Neural cell (in vitro differentiated cells): ENCODE measurements around the gene MEGF6. TPM values are rescaled to one million over a fixed set of nuclear protein-coding genes. Genes with fewer than 3 reads are reported as not detected.

Experiments used
- H2AFZ ChIP-seq: fragments of 200-600, 300-800 bp; sonication (generic), shearing (Covaris generic); 2 replicates; pipeline ENCODE4 v1.6.0; 2014; ENCODE audit warnings: low read depth, mild to moderate bottlenecking, antibody characterized with exemption, low read length, moderate library complexity
- H3F3A ChIP-seq: fragments of 200-600 bp; shearing (Covaris generic); 2 replicates; pipeline ENCODE4 v1.6.1; 2016; ENCODE audit warnings: mild to moderate bottlenecking, moderate library complexity, mixed read lengths, antibody characterized with exemption, low read length; ENCODE audit not compliant: insufficient read depth, poor library complexity, severe bottlenecking
- H3K27ac ChIP-seq: fragments of 200-600, 300-800 bp; sonication (generic), shearing (Covaris generic); 2 replicates; pipeline ENCODE4 v1.5.1; 2014; ENCODE audit warnings: mild to moderate bottlenecking, low read length, moderate library complexity
- H3K27me3 ChIP-seq: fragments of 300-800, 200-600 bp; sonication (generic), shearing (Covaris generic); 2 replicates; pipeline ENCODE4 v1.6.0; 2014; ENCODE audit warnings: mild to moderate bottlenecking, low read depth, low read length, moderate library complexity; ENCODE audit not compliant: insufficient read depth
- H3K36me3 ChIP-seq: fragments of 300-800, 200-600 bp; sonication (generic), shearing (Covaris generic); 2 replicates; pipeline ENCODE4 v1.5.1; 2014; ENCODE audit warnings: mild to moderate bottlenecking, antibody characterized with exemption, low read length, moderate library complexity; ENCODE audit not compliant: insufficient read depth
- H3K4me2 ChIP-seq: fragments of 300-800, 200-600 bp; sonication (generic), shearing (Covaris generic); 2 replicates; pipeline ENCODE4 v1.6.0; 2014; ENCODE audit warnings: mild to moderate bottlenecking, low read length
- H3K4me3 ChIP-seq: fragments of 300-800, 200-600 bp; sonication (generic), shearing (Covaris generic); 2 replicates; pipeline ENCODE4 v1.5.1; 2014; ENCODE audit warnings: mild to moderate bottlenecking, low read length, moderate library complexity
- H3K79me2 ChIP-seq: fragments of 200-600 bp; shearing (Covaris generic); replicated peaks from 2 replicates; pipeline ENCODE4 v1.6.0; 2014; ENCODE audit warnings: mild to moderate bottlenecking, low read length, moderate library complexity; ENCODE audit not compliant: insufficient read depth
- H3K9ac ChIP-seq: fragments of 300-800, 200-600 bp; sonication (generic), shearing (Covaris generic); 2 replicates; pipeline ENCODE4 v1.6.1; 2016; ENCODE audit warnings: mild to moderate bottlenecking, low read length, mixed read lengths
- H3K9me2 ChIP-seq: fragments of 200-600 bp; shearing (Covaris generic); 2 replicates; pipeline ENCODE4 v1.6.1; 2016; ENCODE audit warnings: mild to moderate bottlenecking, low read length, mixed read lengths; ENCODE audit not compliant: insufficient read depth
- H3K9me3 ChIP-seq: fragments of 200-600, 300-800 bp; sonication (generic), shearing (Covaris generic); 2 replicates; pipeline ENCODE4 v1.6.1; 2016; ENCODE audit warnings: mild to moderate bottlenecking, mixed run types, low read length, moderate library complexity, mixed read lengths
- H4K20me1 ChIP-seq: fragments of 200-600 bp; shearing (Covaris generic); 2 replicates; pipeline ENCODE4 v1.6.1; 2016; ENCODE audit warnings: mild to moderate bottlenecking, mixed run types; ENCODE audit not compliant: insufficient read depth
- EP300 ChIP-seq: fragments of 450-650 bp; conservative IDR thresholded peaks from 2 replicates; pipeline ENCODE4 v1.6.1; 2014; ENCODE audit warnings: antibody characterized with exemption, mild to moderate bottlenecking, moderate library complexity; ENCODE audit not compliant: poor library complexity, severe bottlenecking
- EZH2 ChIP-seq: fragments of 200-600, 300-800 bp; shearing (Covaris generic), sonication (generic); IDR thresholded peaks from 2 replicates; pipeline ENCODE4 v1.6.1; 2014; ENCODE audit warnings: antibody characterized with exemption, low read length, borderline replicate concordance, mild to moderate bottlenecking; ENCODE audit not compliant: insufficient read depth, poor library complexity, severe bottlenecking
- MXI1 ChIP-seq: fragments of 450-650 bp; conservative IDR thresholded peaks from 2 replicates; pipeline ENCODE4 v1.6.1; 2014; ENCODE audit warnings: antibody characterized with exemption, mild to moderate bottlenecking; ENCODE audit not compliant: poor library complexity, severe bottlenecking
- POLR2AphosphoS5 ChIP-seq: IDR thresholded peaks from 2 replicates; pipeline ENCODE4 v1.6.1; 2012
- RAD21 ChIP-seq: fragments of 450-650 bp; conservative IDR thresholded peaks from 2 replicates; pipeline ENCODE4 v1.6.1; 2014; ENCODE audit warnings: antibody characterized with exemption, mild to moderate bottlenecking, moderate library complexity
- SMC3 ChIP-seq: fragments of 450-650 bp; conservative IDR thresholded peaks from 2 replicates; pipeline ENCODE4 v1.6.1; 2014; ENCODE audit warnings: antibody characterized with exemption, mild to moderate bottlenecking, moderate library complexity; ENCODE audit not compliant: poor library complexity
- TAF1 ChIP-seq: IDR thresholded peaks from 2 replicates; pipeline ENCODE4 v1.6.1; 2012; ENCODE audit warnings: low read depth
- polyA plus RNA-seq: library from polyadenylated mRNA; depleted of rRNA; stranded (reverse); fragments of >200 nt; gene quantifications from 2 replicates; pipeline ENCODE4 v1.2.3, GENCODE V29; 2014
- TF ChIP-seq, protein P1 (sequence below): fragments of 450-650 bp; IDR thresholded peaks from 2 replicates; pipeline ENCODE4 v1.5.1; 2014; ENCODE audit warnings: antibody characterized with exemption, mild to moderate bottlenecking, moderate library complexity; ENCODE audit not compliant: poor library complexity, severe bottlenecking
- TF ChIP-seq, protein P2 (sequence below): IDR thresholded peaks from 2 replicates; pipeline ENCODE4 v1.6.1; 2012; ENCODE audit warnings: borderline replicate concordance

Gene MEGF6
- polyA plus RNA-seq, 1 donor from 2014 or later, result 6.0 TPM

DNA sequence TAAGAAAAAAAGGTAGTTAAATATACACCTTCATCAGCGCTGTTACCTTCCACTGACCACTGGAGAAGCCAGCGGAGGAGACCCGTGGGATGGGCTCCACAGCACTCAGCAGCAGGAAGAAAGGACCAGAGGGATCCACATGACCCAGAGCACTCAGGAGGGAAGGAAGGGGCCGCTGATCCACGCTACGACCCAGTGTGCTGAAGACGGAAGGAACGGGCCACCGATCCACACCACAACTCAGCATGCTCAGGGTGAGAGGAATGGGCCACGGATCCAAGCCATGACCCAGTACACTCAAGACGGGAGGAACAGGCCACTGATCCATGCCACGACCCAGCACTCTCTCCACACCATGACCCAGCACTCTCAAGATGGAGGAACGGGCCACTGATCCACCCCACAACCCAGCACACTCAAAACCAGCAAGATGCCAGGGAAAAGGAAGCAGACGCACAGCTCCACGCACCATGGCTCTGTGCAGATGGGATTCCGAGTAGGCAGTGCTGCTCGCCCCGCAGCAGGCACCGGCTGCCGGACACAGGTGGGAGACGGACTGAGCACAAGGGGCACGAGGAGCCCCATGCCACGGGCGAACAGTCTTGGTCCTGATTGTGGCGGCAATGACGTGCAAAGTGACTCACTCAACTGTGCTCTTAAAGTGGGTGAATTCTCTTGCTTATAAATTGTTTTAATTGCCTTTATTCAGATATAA lies 29.9 kb upstream of the MEGF6 start:
- TF ChIP-seq, protein P1, sequence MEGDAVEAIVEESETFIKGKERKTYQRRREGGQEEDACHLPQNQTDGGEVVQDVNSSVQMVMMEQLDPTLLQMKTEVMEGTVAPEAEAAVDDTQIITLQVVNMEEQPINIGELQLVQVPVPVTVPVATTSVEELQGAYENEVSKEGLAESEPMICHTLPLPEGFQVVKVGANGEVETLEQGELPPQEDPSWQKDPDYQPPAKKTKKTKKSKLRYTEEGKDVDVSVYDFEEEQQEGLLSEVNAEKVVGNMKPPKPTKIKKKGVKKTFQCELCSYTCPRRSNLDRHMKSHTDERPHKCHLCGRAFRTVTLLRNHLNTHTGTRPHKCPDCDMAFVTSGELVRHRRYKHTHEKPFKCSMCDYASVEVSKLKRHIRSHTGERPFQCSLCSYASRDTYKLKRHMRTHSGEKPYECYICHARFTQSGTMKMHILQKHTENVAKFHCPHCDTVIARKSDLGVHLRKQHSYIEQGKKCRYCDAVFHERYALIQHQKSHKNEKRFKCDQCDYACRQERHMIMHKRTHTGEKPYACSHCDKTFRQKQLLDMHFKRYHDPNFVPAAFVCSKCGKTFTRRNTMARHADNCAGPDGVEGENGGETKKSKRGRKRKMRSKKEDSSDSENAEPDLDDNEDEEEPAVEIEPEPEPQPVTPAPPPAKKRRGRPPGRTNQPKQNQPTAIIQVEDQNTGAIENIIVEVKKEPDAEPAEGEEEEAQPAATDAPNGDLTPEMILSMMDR, result no peak
- TF ChIP-seq RAD21 (no peak), SMC3 (no peak), MXI1 (no peak), POLR2AphosphoS5 (no peak), TAF1 (no peak), EZH2 (no peak), EP300 (no peak)
- TF ChIP-seq, protein P2, sequence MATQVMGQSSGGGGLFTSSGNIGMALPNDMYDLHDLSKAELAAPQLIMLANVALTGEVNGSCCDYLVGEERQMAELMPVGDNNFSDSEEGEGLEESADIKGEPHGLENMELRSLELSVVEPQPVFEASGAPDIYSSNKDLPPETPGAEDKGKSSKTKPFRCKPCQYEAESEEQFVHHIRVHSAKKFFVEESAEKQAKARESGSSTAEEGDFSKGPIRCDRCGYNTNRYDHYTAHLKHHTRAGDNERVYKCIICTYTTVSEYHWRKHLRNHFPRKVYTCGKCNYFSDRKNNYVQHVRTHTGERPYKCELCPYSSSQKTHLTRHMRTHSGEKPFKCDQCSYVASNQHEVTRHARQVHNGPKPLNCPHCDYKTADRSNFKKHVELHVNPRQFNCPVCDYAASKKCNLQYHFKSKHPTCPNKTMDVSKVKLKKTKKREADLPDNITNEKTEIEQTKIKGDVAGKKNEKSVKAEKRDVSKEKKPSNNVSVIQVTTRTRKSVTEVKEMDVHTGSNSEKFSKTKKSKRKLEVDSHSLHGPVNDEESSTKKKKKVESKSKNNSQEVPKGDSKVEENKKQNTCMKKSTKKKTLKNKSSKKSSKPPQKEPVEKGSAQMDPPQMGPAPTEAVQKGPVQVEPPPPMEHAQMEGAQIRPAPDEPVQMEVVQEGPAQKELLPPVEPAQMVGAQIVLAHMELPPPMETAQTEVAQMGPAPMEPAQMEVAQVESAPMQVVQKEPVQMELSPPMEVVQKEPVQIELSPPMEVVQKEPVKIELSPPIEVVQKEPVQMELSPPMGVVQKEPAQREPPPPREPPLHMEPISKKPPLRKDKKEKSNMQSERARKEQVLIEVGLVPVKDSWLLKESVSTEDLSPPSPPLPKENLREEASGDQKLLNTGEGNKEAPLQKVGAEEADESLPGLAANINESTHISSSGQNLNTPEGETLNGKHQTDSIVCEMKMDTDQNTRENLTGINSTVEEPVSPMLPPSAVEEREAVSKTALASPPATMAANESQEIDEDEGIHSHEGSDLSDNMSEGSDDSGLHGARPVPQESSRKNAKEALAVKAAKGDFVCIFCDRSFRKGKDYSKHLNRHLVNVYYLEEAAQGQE, result no peak
- no peaks in the 10 kb centered on the region for H4K20me1 ChIP-seq
- peaks cover 7% of the 10 kb centered on the region for H3K36me3 ChIP-seq
- no peak overlapping the region for H2AFZ ChIP-seq
- no peaks in the 10 kb centered on the region for H3K27me3 ChIP-seq
- H3K4me2 ChIP-seq, result no peak overlapping the region
- no peaks in the 10 kb centered on the region for H3K79me2 ChIP-seq
- no peaks in the 10 kb centered on the region for H3F3A ChIP-seq
- H3K4me3 ChIP-seq, result no peak overlapping the region
- no peaks in the 10 kb centered on the region for H3K9me2 ChIP-seq
- H3K9me3 ChIP-seq, result no peaks in the 10 kb centered on the region
- no peak overlapping the region for H3K27ac ChIP-seq
- no peak overlapping the region for H3K9ac ChIP-seq

- Histone ChIP-seq H3K9ac (no peak overlapping the region), H3K36me3 (peaks cover 4% of the 10 kb centered on the region)
Measured at GRCh38 chr1:3640121-3640837, 29.0 kb upstream of the MEGF6 start.

More at GRCh38 chr1:3640121-3640837, 29.0 kb upstream of the MEGF6 start:
- Histone ChIP-seq H3F3A (no peaks in the 10 kb centered on the region), H3K27me3 (no peaks in the 10 kb centered on the region), H3K9me3 (no peaks in the 10 kb centered on the region), H4K20me1 (no peaks in the 10 kb centered on the region), H2AFZ (no peak overlapping the region), H3K27ac (no peak overlapping the region), H3K4me2 (no peak overlapping the region), H3K79me2 (no peaks in the 10 kb centered on the region), H3K4me3 (no peak overlapping the region), H3K9me2 (no peaks in the 10 kb centered on the region)
- TF ChIP-seq, protein P2, result no peak
- TF ChIP-seq, protein P1, result no peak
- TF ChIP-seq TAF1 (no peak), EZH2 (no peak)
